H1 (cell line): ENCODE data around the gene SNAP29.

Experiments
- CEBPB ChIP-seq: IDR thresholded peaks from 2 replicates; pipeline ENCODE4 v1.6.1; 2012; ENCODE audit warnings: low read depth, low read length
- EZH2 ChIP-seq: fragments of 200-600 bp; sonication (generic); IDR thresholded peaks from 2 replicates; pipeline ENCODE4 v1.7.1; 2012; ENCODE audit warnings: low read depth, mild to moderate bottlenecking, moderate library complexity, low read length, inconsistent platforms; ENCODE audit not compliant: severe bottlenecking
- POLR2AphosphoS5 ChIP-seq: IDR thresholded peaks from 2 replicates; pipeline ENCODE4 v1.6.1; 2011; ENCODE audit warnings: low read depth, low read length
- TF ChIP-seq, protein P1 (sequence below), 3 experiments: IDR thresholded peaks; 1 replicate in 2 of 3; 2 replicates in 1 of 3; pipeline versions ENCODE4 v1.5.1 to v1.6.1; 2011; ENCODE audit warnings: low read length in 3 of 3, mild to moderate bottlenecking in 3 of 3, inconsistent platforms in 2 of 3, low read depth in 1 of 3, moderate library complexity in 1 of 3; ENCODE audit not compliant: insufficient read depth in 1 of 3; ENCODE audit errors: control extremely low read depth in 1 of 3

DNA sequence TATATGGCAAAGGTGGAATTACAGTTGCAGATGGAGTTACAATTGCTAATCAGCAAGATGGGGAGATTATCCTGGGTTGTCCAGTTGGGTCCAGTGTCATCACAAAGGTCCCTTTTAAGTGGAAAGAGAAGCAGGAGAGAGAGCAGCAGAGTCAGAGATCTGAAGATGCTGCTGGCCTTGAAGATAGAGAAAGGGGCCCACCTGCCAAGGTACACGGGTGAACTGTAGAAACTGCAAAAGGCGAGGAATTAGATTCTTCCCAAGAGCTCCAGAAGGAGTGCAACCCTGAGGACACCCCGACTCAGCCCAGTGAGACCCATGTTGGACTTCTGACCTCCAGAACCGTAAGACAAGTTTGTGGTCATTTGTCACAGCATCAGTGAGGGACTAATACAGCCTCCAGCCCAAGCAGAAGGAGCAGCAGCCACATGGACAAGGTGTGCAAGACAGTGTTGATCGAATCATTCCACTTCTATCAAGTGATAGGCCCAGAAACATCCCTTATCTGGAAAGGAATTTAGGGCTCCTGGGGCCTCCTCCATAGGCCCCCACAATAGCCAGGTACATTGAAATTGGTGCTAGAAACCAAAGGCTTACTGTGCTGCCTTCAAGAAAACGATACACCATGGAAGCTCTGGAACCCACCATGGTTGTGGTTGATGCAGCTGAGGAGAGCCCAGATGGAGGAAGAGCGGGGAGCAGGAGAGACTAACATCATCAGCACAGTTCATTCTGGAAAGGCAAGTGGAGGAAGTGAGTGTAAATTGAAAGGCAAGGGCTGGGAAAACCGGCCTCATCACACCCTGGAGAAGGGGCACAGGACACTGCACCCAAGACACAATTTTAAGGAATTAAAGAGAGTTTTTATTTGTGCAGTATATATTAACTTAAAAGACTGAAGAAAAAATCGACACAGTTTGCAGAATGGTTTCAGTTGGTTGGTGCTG, 23.3 kb downstream of the SNAP29 start:
- no peak for TF ChIP-seq POLR2AphosphoS5
- TF ChIP-seq EZH2, result no peak
- TF ChIP-seq CEBPB, result no peak
- TF ChIP-seq, protein P1, sequence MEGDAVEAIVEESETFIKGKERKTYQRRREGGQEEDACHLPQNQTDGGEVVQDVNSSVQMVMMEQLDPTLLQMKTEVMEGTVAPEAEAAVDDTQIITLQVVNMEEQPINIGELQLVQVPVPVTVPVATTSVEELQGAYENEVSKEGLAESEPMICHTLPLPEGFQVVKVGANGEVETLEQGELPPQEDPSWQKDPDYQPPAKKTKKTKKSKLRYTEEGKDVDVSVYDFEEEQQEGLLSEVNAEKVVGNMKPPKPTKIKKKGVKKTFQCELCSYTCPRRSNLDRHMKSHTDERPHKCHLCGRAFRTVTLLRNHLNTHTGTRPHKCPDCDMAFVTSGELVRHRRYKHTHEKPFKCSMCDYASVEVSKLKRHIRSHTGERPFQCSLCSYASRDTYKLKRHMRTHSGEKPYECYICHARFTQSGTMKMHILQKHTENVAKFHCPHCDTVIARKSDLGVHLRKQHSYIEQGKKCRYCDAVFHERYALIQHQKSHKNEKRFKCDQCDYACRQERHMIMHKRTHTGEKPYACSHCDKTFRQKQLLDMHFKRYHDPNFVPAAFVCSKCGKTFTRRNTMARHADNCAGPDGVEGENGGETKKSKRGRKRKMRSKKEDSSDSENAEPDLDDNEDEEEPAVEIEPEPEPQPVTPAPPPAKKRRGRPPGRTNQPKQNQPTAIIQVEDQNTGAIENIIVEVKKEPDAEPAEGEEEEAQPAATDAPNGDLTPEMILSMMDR (IDR thresholded peaks at IDR 0.05; ENCODE audit: control extremely low read depth in 1 of 3, insufficient read depth in 1 of 3, low read depth in 1 of 3, low read length in 3 of 3), result no peak
